Stomach (tissue), 9 donors: ENCODE results near the gene CRYL1. TPM values are rescaled to one million over a fixed set of nuclear protein-coding genes. Genes with fewer than 3 reads are reported as not detected.

Experiments
- DNase-seq, 2 donors: peaks; one replicate each; pipeline versions ENCODE4 v3.0.0 to v3.0.0-alpha.2; 2013 to 2019
- H3K27ac ChIP-seq, 5 donors: fragments of 200-600 bp in 4 of 5; sonication (generic) in 4 of 5; one replicate each; pipeline ENCODE4 v1.5.1; 2013 to 2019; ENCODE audit warnings: mild to moderate bottlenecking in 1 of 5, moderate library complexity in 1 of 5
- H3K27me3 ChIP-seq, 3 donors: fragments of 200-600 bp; sonication (generic); one replicate each; pipeline ENCODE4 v1.5.1; 2017 to 2019; ENCODE audit warnings: mixed run types in 1 of 3
- H3K36me3 ChIP-seq, 4 donors: fragments of 200-600 bp; sonication (generic); 1 replicate in 3 of 4; 2 replicates in 1 of 4; pipeline ENCODE4 v1.5.1; 2016 to 2019
- H3K4me1 ChIP-seq, 4 donors: fragments of 200-600 bp; sonication (generic); one replicate each; pipeline ENCODE4 v1.5.1; 2016 to 2019
- H3K4me3 ChIP-seq, 4 donors: fragments of 200-600 bp; sonication (generic) in 3 of 4; one replicate each; pipeline ENCODE4 v1.5.1; 2016 to 2019; ENCODE audit warnings: mild to moderate bottlenecking in 1 of 4
- H3K9me3 ChIP-seq, 4 donors: fragments of 200-600 bp; sonication (generic); one replicate each; pipeline ENCODE4 v1.5.1; 2016 to 2019
- CTCF ChIP-seq, 7 experiments: fragments of 450-650 bp in 4 of 7; fragments of 200-600 bp in 3 of 7; sonication (generic) in 3 of 7; IDR thresholded peaks; one replicate each; pipeline ENCODE4 v1.5.1; 2016 to 2019; ENCODE audit warnings: antibody characterized with exemption in 7 of 7, control low read depth in 2 of 7, mild to moderate bottlenecking in 1 of 7
- EP300 ChIP-seq: sonication (generic); formaldehyde crosslinking; IDR thresholded peaks from one replicate; pipeline ENCODE4 v1.6.1; 2017; ENCODE audit warnings: antibody characterized with exemption
- POLR2A ChIP-seq, 4 donors: fragments of 450-650 bp; IDR thresholded peaks; one replicate each; pipeline ENCODE4 v1.6.1; 2016; ENCODE audit warnings: antibody characterized with exemption in 4 of 4, control low read depth in 2 of 4, mild to moderate bottlenecking in 1 of 4, moderate library complexity in 1 of 4
- POLR2AphosphoS5 ChIP-seq, 3 donors: sonication (generic); formaldehyde crosslinking; IDR thresholded peaks; one replicate each; pipeline ENCODE4 v1.6.1; 2016; ENCODE audit warnings: antibody characterized with exemption in 3 of 3
- WGBS, 5 donors: extraction: QIAGEN DNeasy Blood & Tissue Kit in 3 of 5; methylation state at CpG; one replicate each; pipeline versions ENCODE4 v1.1.5 to v1.1.7; 2013 to 2018; 5-methylcytosine and 5-hydroxymethylcytosine counted together
- intact Hi-C: fragments of 100-400 bp; cut with DNase I; formaldehyde crosslinking; loops from one replicate; pipeline ENCODE4 v1.15.1; 2023; ENCODE audit warnings: low total_unique reads
- polyA plus RNA-seq, 3 donors: library from polyadenylated mRNA; stranded (reverse); fragments of 200-250 nt; gene quantifications; one replicate each; pipeline ENCODE4 v1.2.3, GENCODE V29; 2013
- total RNA-seq, 5 donors: library from RNA; depleted of rRNA; stranded (reverse); fragments of >200 nt; gene quantifications; one replicate each; pipeline versions ENCODE4 v1.1.0 to v1.2.3, GENCODE V29; 2014 to 2016
- donor health status: healthy with polysubstance abuse.
- donor health status: Bipolar disorder and iron deficiency.
- donor health status: healthy.

The CRYL1 gene
- total and polyA plus RNA-seq, 8 donors: 11.6 to 112 (median 38.0) TPM

GRCh38 chr13:20420938-20421337 is 104.7 kb downstream of the CRYL1 start:
- peak in 1 of 2 donors; percentile 13 for DNase-seq
- Histone ChIP-seq H3K27ac (peak overlapping the region in 2 of 5 donors; percentile 23 to 78), H3K4me1 (peaks cover 0 to 9% (median 3%) of the 10 kb centered on the region in 4 donors), H3K9me3 (no peaks in the 10 kb centered on the region), H3K4me3 (no peak overlapping the region), H3K36me3 (peaks cover 2 to 32% (median 23%) of the 10 kb centered on the region in 4 donors), H3K27me3 (no peaks in the 10 kb centered on the region)
- intact Hi-C loops: no loop called here
- no peak for TF ChIP-seq POLR2AphosphoS5 (IDR thresholded peaks at IDR 0.05)
- 77 to 91% (median 83%) methylated on average over 6 of the region's 6 CpGs for WGBS, 5 donors

- no peak overlapping the region for H3K4me3 ChIP-seq
- TF ChIP-seq CTCF (IDR thresholded peaks at IDR 0.05) (no peak), EP300 (no peak), POLR2A (IDR thresholded peaks at IDR 0.05) (no peak), POLR2AphosphoS5 (IDR thresholded peaks at IDR 0.05) (no peak)
- H3K4me1 ChIP-seq: peaks cover 0 to 9% (median 3%) of the 10 kb centered on the region in 4 donors
- no peaks in the 10 kb centered on the region for H3K27me3 ChIP-seq
- WGBS, 5 donors: 92 to 98% (median 98%) methylated on average over 7 of the region's 7 CpGs
- peaks cover 0 to 13% (median 9%) of the 10 kb centered on the region in 4 donors for H3K36me3 ChIP-seq
- intact Hi-C loops: no loop called here
- no peak for DNase-seq
- no peaks in the 10 kb centered on the region for H3K9me3 ChIP-seq
- H3K27ac ChIP-seq: peak overlapping the region in 3 of 5 donors; percentile 45 to 78 (median 77)
Measured at GRCh38 chr13:20418953-20419352, 106.7 kb downstream of the CRYL1 start.

DNA sequence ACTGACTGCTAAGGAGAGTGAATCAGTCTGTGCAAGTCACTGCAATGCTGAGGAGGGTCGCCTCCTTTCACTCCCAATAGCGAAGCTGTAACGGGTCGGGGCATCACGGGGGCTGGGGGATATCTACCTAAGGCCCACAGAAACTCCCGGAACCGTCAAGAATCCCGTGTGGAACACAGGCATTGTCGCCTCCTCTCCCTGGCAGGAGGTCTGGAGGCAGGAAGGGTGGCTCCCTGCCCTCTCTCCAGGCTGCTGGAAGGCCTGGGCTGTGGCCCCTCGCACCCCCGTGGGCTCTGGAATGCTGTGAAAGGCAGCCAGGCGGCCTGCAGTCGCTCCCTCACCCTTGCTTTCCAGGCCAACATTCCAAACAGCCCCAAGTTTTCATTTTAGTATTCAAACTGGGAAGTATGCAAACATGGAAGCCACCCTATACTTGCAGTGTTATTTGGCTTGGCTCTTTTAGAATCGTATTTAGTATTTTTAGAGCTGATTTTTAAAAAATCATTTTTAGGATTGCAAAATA is 109.4 kb downstream of the CRYL1 start:
- 90 to 95% (median 91%) methylated on average over 14 of the region's 14 CpGs for WGBS, 5 donors
- TF ChIP-seq POLR2AphosphoS5 (IDR thresholded peaks at IDR 0.05): no peak
- TF ChIP-seq POLR2A (IDR thresholded peaks at IDR 0.05): no peak
- no peak for TF ChIP-seq EP300
- TF ChIP-seq CTCF (IDR thresholded peaks at IDR 0.05): no peak
- no peak overlapping the region for H3K27ac ChIP-seq
- no peak overlapping the region for H3K4me3 ChIP-seq
- H3K36me3 ChIP-seq: peaks cover 0 to 12% (median 8%) of the 10 kb centered on the region in 4 donors
- H3K9me3 ChIP-seq: no peaks in the 10 kb centered on the region
- intact Hi-C loops: no loop called here
- H3K27me3 ChIP-seq: no peaks in the 10 kb centered on the region
- peaks cover 0 to 9% (median 3%) of the 10 kb centered on the region in 4 donors for H3K4me1 ChIP-seq
- DNase-seq: no peak

DNA sequence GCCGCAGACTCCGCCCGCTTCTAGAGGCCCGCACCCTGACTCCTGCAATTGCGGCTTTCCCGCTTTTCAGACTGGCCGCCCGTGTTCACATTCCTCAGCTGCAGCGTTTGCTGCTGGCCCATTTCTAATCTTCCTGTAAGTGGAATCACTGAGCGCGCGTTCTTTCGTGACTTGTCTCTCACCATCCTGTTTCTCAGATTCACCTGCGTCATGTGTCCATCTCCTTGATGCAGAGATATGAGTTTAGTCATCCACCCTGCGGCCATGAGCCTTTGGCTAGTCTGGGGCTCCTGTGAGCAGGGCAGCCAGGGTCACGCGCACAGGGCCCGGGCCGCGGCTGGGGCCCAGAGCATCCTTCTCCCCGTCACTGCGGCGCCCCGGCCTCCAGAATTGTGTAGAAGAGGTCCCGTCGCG is 110.0 kb downstream of the CRYL1 start:
- H3K4me3 ChIP-seq: no peak overlapping the region
- H3K36me3 ChIP-seq: peaks cover 0 to 12% (median 8%) of the 10 kb centered on the region in 4 donors
- WGBS, 5 donors: 89 to 95% (median 92%) methylated on average over 27 of the region's 27 CpGs
- TF ChIP-seq CTCF (IDR thresholded peaks at IDR 0.05) (no peak), EP300 (no peak), POLR2AphosphoS5 (IDR thresholded peaks at IDR 0.05) (no peak), POLR2A (IDR thresholded peaks at IDR 0.05) (no peak)
- intact Hi-C loops: no loop called here
- H3K9me3 ChIP-seq: no peaks in the 10 kb centered on the region
- no peak overlapping the region for H3K27ac ChIP-seq
- no peaks in the 10 kb centered on the region for H3K27me3 ChIP-seq
- DNase-seq: no peak
- H3K4me1 ChIP-seq: peaks cover 0 to 9% (median 3%) of the 10 kb centered on the region in 4 donors

DNA sequence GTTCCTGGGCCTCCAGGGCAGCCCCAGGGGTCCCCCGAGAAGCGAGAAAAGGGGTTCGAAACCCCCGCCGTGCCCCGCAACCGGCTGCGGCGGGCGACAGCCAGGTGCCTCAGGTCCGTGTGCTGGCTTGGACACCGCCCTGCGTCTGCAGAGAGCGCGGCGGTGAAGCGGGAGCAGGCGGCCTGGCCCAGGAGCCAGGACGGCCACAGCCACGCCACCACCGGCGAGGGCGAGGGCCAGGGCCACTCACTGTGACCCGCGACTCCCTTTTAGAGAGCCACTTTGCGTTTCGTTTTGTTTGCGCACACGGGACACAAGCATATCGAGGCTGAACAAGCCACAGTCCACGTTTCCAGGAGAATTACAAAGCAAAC is 110.4 kb downstream of the CRYL1 start:
- WGBS, 5 donors: 45 to 82% (median 70%) methylated on average over 21 to 31 of the region's 31 CpGs
- no peak for DNase-seq
- Histone ChIP-seq H3K27me3 (no peaks in the 10 kb centered on the region), H3K9me3 (no peaks in the 10 kb centered on the region), H3K27ac (no peak overlapping the region), H3K4me1 (peaks cover 0 to 9% (median 2%) of the 10 kb centered on the region in 4 donors), H3K4me3 (no peak overlapping the region), H3K36me3 (peaks cover 0 to 12% (median 8%) of the 10 kb centered on the region in 4 donors)
- intact Hi-C loops: no loop called here
- no peak for TF ChIP-seq POLR2AphosphoS5 (IDR thresholded peaks at IDR 0.05)
- no peak for TF ChIP-seq EP300
- TF ChIP-seq POLR2A (IDR thresholded peaks at IDR 0.05): no peak
- no peak for TF ChIP-seq CTCF (IDR thresholded peaks at IDR 0.05)
